Naive thymus-derived CD4-positive, alpha-beta T cell (primary cell): ENCODE data around the gene FBXO48. TPM values are rescaled to one million over a fixed set of nuclear protein-coding genes. Genes with fewer than 3 reads are reported as not detected.
"Not testable (repeated sequence)": the region's sequence is repeated elsewhere in the genome, so short reads cannot be mapped to it uniquely, and the experiment has no call there.

Source experiments
- ATAC-seq: fragments of 150-1000 bp; cut with Tn5 transposase; 2 replicates; pipeline ENCODE4 v1.10.0; 2021; ENCODE audit warnings: mild to moderate bottlenecking, moderate library complexity
- CTCF ChIA-PET: fragments of 350-600 bp; sonication (Branson Sonifier 250); formaldehyde crosslinking; loops from one replicate; lab custom pipeline; 2021; ENCODE audit warnings: antibody characterized with exemption; lab: Charles Lee
- POLR2A ChIA-PET: fragments of 350-600 bp; sonication (Branson Sonifier 250); formaldehyde crosslinking; loops from one replicate; lab custom pipeline; 2021; ENCODE audit warnings: antibody characterized with exemption, inconsistent platforms; lab: Charles Lee
- DNase-seq, 9 donors: peaks; one replicate each; pipeline versions ENCODE4 v3.0.0 to v3.0.0-alpha.2; 2020 to 2022; ENCODE audit warnings: mixed read lengths in 1 of 9
- H3K27ac ChIP-seq: one replicate; pipeline ENCODE4 v1.7.0; 2013; ENCODE audit warnings: mild to moderate bottlenecking, low read depth, low read length, moderate library complexity
- H3K27me3 ChIP-seq, 2 donors: one replicate each; pipeline ENCODE4 v1.7.0; 2013; ENCODE audit warnings: low read length in 2 of 2, mild to moderate bottlenecking in 2 of 2, moderate library complexity in 2 of 2; ENCODE audit not compliant: control insufficient read depth in 2 of 2, insufficient read depth in 2 of 2
- H3K36me3 ChIP-seq, 3 experiments: 1 replicate in 2 of 3; 2 replicates in 1 of 3; pipeline ENCODE4 v1.7.0; 2013; ENCODE audit warnings: low read length in 3 of 3, mild to moderate bottlenecking in 3 of 3, moderate library complexity in 1 of 3; ENCODE audit not compliant: insufficient read depth in 3 of 3, control insufficient read depth in 2 of 3
- H3K4me1 ChIP-seq, 2 donors: one replicate each; pipeline ENCODE4 v1.7.0; 2013; ENCODE audit warnings: low read length in 2 of 2, mild to moderate bottlenecking in 2 of 2, moderate library complexity in 1 of 2; ENCODE audit not compliant: control insufficient read depth in 2 of 2, insufficient read depth in 2 of 2
- H3K4me3 ChIP-seq: 2 replicates; pipeline ENCODE4 v1.7.0; 2013; ENCODE audit warnings: mild to moderate bottlenecking, low read length
- H3K9me3 ChIP-seq, 3 experiments: 1 replicate in 2 of 3; 2 replicates in 1 of 3; pipeline ENCODE4 v1.7.0; 2013; ENCODE audit warnings: low read length in 3 of 3; ENCODE audit not compliant: control insufficient read depth in 2 of 3
- H3K27ac Mint-ChIP-seq, 9 donors: one replicate each; pipeline ENCODE4 v1.8.0; 2020 to 2022; ENCODE audit warnings: mixed read lengths in 9 of 9, mild to moderate bottlenecking in 8 of 9, moderate library complexity in 5 of 9, inconsistent platforms in 2 of 9
- H3K27me3 Mint-ChIP-seq, 5 donors: one replicate each; pipeline ENCODE4 v1.8.0; 2021 to 2022; ENCODE audit warnings: mixed read lengths in 5 of 5, mild to moderate bottlenecking in 1 of 5
- H3K36me3 Mint-ChIP-seq, 5 donors: one replicate each; pipeline ENCODE4 v1.8.0; 2020 to 2022; ENCODE audit warnings: mixed read lengths in 5 of 5, mild to moderate bottlenecking in 3 of 5, inconsistent platforms in 1 of 5
- H3K4me1 Mint-ChIP-seq, 7 donors: one replicate each; pipeline ENCODE4 v1.8.0; 2020 to 2022; ENCODE audit warnings: mixed read lengths in 7 of 7, mild to moderate bottlenecking in 3 of 7, inconsistent platforms in 1 of 7
- H3K4me3 Mint-ChIP-seq, 10 donors: one replicate each; pipeline ENCODE4 v1.8.0; 2020 to 2022; ENCODE audit warnings: mild to moderate bottlenecking in 10 of 10, mixed read lengths in 10 of 10, moderate library complexity in 6 of 10, inconsistent platforms in 2 of 10
- H3K9me3 Mint-ChIP-seq, 11 donors: one replicate each; pipeline ENCODE4 v1.8.0; 2020 to 2022; ENCODE audit warnings: mixed read lengths in 11 of 11, mild to moderate bottlenecking in 4 of 11, inconsistent platforms in 1 of 11, moderate library complexity in 1 of 11
- intact Hi-C, 2 donors: fragments of 100-400 bp; cut with micrococcal nuclease; formaldehyde crosslinking; loops; one replicate each; pipeline ENCODE4 v1.15.1; 2023
- polyA plus RNA-seq, 2 donors: library from polyadenylated mRNA; unstranded; fragments of 300-500 nt; fragmentation: Illumina TruSeq; gene quantifications; one replicate each; pipeline ENCODE4 v1.2.3, GENCODE V29; 2021
- total RNA-seq, 6 experiments: library from RNA in 5 of 6; stranded (reverse) in 5 of 6; gene quantifications; 1 replicate in 5 of 6; 2 replicates in 1 of 6; pipeline ENCODE4 v1.2.3 and lab custom pipeline; 2021 to 2026

FBXO48 gene
- total and polyA plus RNA-seq, 7 experiments from 2014 or later = 0.49 to 5.6 (median 1.3) TPM

- CTCF ChIA-PET = no interaction called here
These were observed 18.1 kb downstream of the FBXO48 start for GRCh38 chr2:68448671-68449653.

GRCh38 chr2:68447118-68447517 lies 20.0 kb downstream of the FBXO48 start:
- peaks cover 0 to 13% (median 0%) of the 10 kb centered on the region in 5 donors for H3K27me3 Mint-ChIP-seq
- H3K27me3 ChIP-seq = no peaks in the 10 kb centered on the region
- H3K27ac ChIP-seq = no peak overlapping the region
- H3K4me3 Mint-ChIP-seq = no peak overlapping the region
- peaks cover 1% of the 10 kb centered on the region in 2 donors for H3K4me1 ChIP-seq
- H3K36me3 ChIP-seq = no peaks in the 10 kb centered on the region
- CTCF ChIA-PET = no interaction called here
- ATAC-seq = peak; percentile 18
- H3K36me3 Mint-ChIP-seq = no peaks in the 10 kb centered on the region
- intact Hi-C loops = no loop called here
- no peak overlapping the region for H3K4me3 ChIP-seq
- peaks cover 0 to 2% (median 2%) of the 10 kb centered on the region in 7 donors for H3K4me1 Mint-ChIP-seq
- peaks cover 0 to 13% (median 1%) of the 10 kb centered on the region in 11 donors for H3K9me3 Mint-ChIP-seq
- POLR2A ChIA-PET = interaction anchor here (0.6 kb wide), 1 partner anchor 31 kb away, joined by 4 read pairs; no protein-coding TSS in a partner anchor
- DNase-seq = no peak
- H3K9me3 ChIP-seq = no peaks in the 10 kb centered on the region
- no peak overlapping the region for H3K27ac Mint-ChIP-seq

More at GRCh38 chr2:68448671-68449653, 18.1 kb downstream of the FBXO48 start:
- Histone ChIP-seq H3K27ac (no peak overlapping the region), H3K9me3 (no peaks in the 10 kb centered on the region), H3K4me1 (peaks cover 4 to 10% of the 10 kb centered on the region in 2 donors), H3K36me3 (no peaks in the 10 kb centered on the region), H3K27me3 (no peaks in the 10 kb centered on the region), H3K4me3 (no peak overlapping the region)
- Mint-ChIP-seq H3K4me3 (no peak overlapping the region), H3K36me3 (no peaks in the 10 kb centered on the region), H3K27me3 (peaks cover 0 to 6% (median 0%) of the 10 kb centered on the region in 5 donors), H3K4me1 (peaks cover 0 to 21% (median 18%) of the 10 kb centered on the region in 7 donors), H3K9me3 (peaks cover 0 to 13% (median 1%) of the 10 kb centered on the region in 11 donors), H3K27ac (peak overlapping the region in 3 of 9 donors; percentile 6 to 28 (median 28))
- DNase-seq (peak in 6 of 9 donors; percentile 20 to 69 (median 50)), ATAC-seq (peak; percentile 45)
- intact Hi-C loops = no loop called here
- POLR2A ChIA-PET = no interaction called here

DNA sequence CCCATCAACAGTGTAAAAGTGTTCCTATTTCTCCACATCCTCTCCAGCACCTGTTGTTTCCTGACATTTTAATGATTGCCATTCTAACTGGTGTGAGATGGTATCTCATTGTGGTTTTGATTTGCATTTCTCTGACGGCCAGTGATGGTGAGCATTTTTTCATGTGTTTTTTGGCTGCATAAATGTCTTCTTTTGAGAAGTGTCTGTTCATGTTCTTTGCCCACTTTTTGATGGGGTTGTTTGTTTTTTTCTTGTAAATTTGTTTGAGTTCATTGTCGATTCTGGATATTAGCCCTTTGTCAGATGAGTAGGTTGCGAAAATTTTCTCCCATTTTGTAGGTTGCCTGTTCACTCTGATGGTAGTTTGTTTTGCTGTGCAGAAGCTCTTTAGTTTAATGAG lies 20.7 kb downstream of the FBXO48 start:
- Mint-ChIP-seq H3K9me3 (peaks cover 0 to 13% (median 0%) of the 10 kb centered on the region in 11 donors), H3K27me3 (peaks cover 0 to 13% (median 0%) of the 10 kb centered on the region in 5 donors)
- intact Hi-C loops, H3K27ac ChIP-seq, H3K4me3 ChIP-seq, H3K4me3 Mint-ChIP-seq, ATAC-seq, H3K4me1 ChIP-seq, CTCF ChIA-PET, DNase-seq, H3K36me3 ChIP-seq, H3K9me3 ChIP-seq, H3K36me3 Mint-ChIP-seq, H3K4me1 Mint-ChIP-seq, H3K27ac Mint-ChIP-seq, POLR2A ChIA-PET, H3K27me3 ChIP-seq: not testable (repeated sequence)

DNA sequence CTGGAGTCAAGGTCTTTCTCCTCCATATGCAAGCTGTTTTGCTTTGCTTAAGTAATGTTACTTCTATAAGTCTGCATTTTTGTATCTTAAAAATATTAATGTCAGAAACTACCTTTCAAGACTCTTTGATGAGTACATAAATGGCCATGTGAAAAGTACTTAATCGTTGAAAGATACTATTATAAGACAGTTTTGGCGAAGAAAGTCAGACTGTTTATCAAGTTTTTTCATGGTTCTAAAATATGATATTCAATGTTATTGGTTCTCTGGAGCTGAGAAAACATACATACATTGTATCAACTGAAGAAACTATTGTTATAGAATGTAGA lies 25.1 kb downstream of the FBXO48 start:
- no peak overlapping the region for H3K27ac Mint-ChIP-seq
- H3K27ac ChIP-seq = no peak overlapping the region
- H3K9me3 Mint-ChIP-seq = peaks cover 0 to 1% (median 0%) of the 10 kb centered on the region in 11 donors
- no peaks in the 10 kb centered on the region for H3K36me3 ChIP-seq
- ATAC-seq = no peak
- H3K4me3 Mint-ChIP-seq = no peak overlapping the region
- no peaks in the 10 kb centered on the region for H3K9me3 ChIP-seq
- ChIA-PET CTCF (interaction anchor here (0.6 to 2.8 kb wide), 6 partner anchors 14 to 320 kb away, joined by 3 to 16 read pairs (median 6); no protein-coding TSS in a partner anchor), POLR2A (no interaction called here)
- no peak overlapping the region for H3K4me3 ChIP-seq
- no peak for DNase-seq
- H3K27me3 ChIP-seq = no peaks in the 10 kb centered on the region
- peaks cover 0 to 16% (median 5%) of the 10 kb centered on the region in 7 donors for H3K4me1 Mint-ChIP-seq
- intact Hi-C loops = loop anchor here (1.0 to 5.0 kb wide), 6 partner anchors 55 to 320 kb away; no protein-coding TSS in a partner anchor
- peaks cover 0 to 19% (median 0%) of the 10 kb centered on the region in 5 donors for H3K27me3 Mint-ChIP-seq
- peaks cover 0 to 22% of the 10 kb centered on the region in 2 donors for H3K4me1 ChIP-seq
- no peaks in the 10 kb centered on the region for H3K36me3 Mint-ChIP-seq

DNA sequence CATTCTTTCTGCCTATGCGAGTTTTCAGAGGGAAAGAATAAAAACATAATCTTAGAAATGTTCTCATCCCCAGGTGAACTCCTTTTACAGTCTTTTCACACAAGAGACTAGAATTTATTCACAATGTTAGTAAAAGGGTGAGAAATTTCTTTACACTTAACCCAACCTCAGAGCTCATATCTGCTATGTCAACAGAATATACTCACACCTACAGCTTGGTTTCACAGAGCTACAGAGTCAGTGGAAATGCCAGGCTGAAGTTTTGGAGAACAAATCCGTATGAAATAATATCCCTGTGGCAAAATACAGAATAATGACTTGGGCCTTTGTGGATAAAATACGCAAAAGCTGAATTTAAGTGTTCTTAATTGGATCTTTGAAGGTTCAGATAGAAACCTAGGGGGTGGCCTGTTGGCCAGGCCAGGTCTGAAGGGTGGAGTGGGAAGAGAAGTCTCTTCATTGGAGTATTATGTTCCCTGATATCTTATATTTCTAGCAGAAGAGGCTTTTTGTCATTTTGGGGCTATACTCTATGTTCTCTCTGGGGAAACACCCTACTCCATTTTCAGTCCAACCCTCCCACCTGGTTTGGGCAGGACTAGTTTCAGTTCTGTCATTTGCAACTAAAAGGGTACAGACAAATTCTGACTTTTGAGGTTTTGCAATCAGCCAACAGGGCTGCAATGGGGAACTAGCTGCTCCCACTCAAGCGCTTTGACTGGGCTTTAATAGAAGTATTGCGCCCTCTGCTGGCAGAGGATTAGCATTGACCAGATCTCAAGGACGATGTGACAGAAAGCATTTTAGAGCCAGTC lies 25.7 kb downstream of the FBXO48 start:
- H3K27me3 ChIP-seq = no peaks in the 10 kb centered on the region
- H3K4me1 Mint-ChIP-seq = peaks cover 0 to 16% (median 5%) of the 10 kb centered on the region in 7 donors
- peak; percentile 52 to 79 (median 72) for DNase-seq
- H3K27me3 Mint-ChIP-seq = peaks cover 0 to 19% (median 0%) of the 10 kb centered on the region in 5 donors
- peaks cover 0 to 22% of the 10 kb centered on the region in 2 donors for H3K4me1 ChIP-seq
- H3K36me3 Mint-ChIP-seq = no peaks in the 10 kb centered on the region
- H3K27ac ChIP-seq = no peak overlapping the region
- peak; percentile 97 for ATAC-seq
- POLR2A ChIA-PET = no interaction called here
- no peak overlapping the region for H3K4me3 ChIP-seq
- H3K4me3 Mint-ChIP-seq = no peak overlapping the region
- CTCF ChIA-PET = interaction anchor here (0.6 to 2.8 kb wide), 7 partner anchors 9 to 319 kb away, joined by 3 to 16 read pairs (median 5); no protein-coding TSS in a partner anchor
- no peaks in the 10 kb centered on the region for H3K36me3 ChIP-seq
- no peaks in the 10 kb centered on the region for H3K9me3 ChIP-seq
- peaks cover 0 to 1% (median 0%) of the 10 kb centered on the region in 11 donors for H3K9me3 Mint-ChIP-seq
- intact Hi-C loops = loop anchor here (1.0 to 5.0 kb wide), 6 partner anchors 54 to 319 kb away; no protein-coding TSS in a partner anchor
- peak overlapping the region in 4 of 9 donors; percentile 11 to 72 (median 40) for H3K27ac Mint-ChIP-seq
